Nephron progenitor cell (in vitro differentiated cells): ENCODE data around the gene RPTOR.

Experiments
- DNase-seq: peaks from one replicate; pipeline ENCODE4 v3.0.0; 2021
- H3K27ac Mint-ChIP-seq: 2 replicates; pipeline ENCODE4 v1.8.0; 2021; ENCODE audit warnings: mild to moderate bottlenecking, moderate library complexity, mixed read lengths
- H3K27me3 Mint-ChIP-seq: 2 replicates; pipeline ENCODE4 v1.8.0; 2021; ENCODE audit warnings: mild to moderate bottlenecking, low read depth, mixed read lengths; ENCODE audit not compliant: poor library complexity
- H3K36me3 Mint-ChIP-seq: 2 replicates; pipeline ENCODE4 v1.8.0; 2021; ENCODE audit warnings: low read depth, mixed read lengths
- H3K4me1 Mint-ChIP-seq: 2 replicates; pipeline ENCODE4 v1.8.0; 2021; ENCODE audit warnings: mixed read lengths
- H3K4me3 Mint-ChIP-seq: 2 replicates; pipeline ENCODE4 v1.8.0; 2021; ENCODE audit warnings: mild to moderate bottlenecking, moderate library complexity, mixed read lengths
- H3K9me3 Mint-ChIP-seq: 2 replicates; pipeline ENCODE4 v1.8.0; 2021; ENCODE audit warnings: mild to moderate bottlenecking, moderate library complexity, mixed read lengths
- TF ChIP-seq, protein P1 (sequence below): fragments of 200-600 bp; sonication (generic); IDR thresholded peaks from 2 replicates; pipeline ENCODE4 v1.5.0; 2021; ENCODE audit warnings: antibody characterized with exemption

Gene RPTOR

DNA sequence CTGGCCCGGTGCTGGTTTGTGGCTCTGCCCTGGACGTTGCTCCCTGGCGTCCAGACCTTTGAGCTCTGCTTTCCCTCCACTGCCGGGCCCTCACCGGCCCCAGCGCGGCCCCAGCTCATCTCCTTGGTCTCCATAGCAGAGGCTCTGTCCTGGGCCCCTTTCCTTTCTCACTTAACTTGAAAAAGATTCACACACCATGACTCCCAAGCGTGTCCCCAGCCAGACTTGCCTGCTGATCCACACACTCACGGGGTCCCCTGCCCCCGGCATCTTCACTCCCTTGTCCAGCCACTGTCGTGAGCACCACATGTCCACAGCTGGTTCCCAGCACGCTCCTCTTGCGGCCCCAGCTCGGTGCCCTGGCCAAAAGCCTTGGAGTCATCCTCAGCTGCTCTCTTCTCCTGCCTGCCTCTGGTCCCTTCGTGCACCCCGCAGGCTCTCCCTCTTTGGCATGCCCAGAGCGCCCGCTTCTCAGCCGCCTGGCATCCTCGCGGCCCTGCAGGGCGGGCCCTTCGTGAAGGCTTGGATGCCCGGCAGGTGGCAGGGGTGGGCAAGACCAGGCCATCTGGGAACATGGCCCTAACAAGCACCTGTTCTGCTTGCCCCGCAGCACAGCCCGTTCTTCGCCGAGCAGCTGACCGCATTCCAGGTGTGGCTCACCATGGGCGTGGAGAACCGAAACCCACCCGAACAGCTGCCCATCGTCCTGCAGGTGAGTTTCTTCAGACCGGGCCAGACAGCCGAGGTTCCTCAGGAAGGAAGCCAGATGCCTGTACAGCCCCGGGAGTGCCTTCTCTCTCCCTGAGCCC lies 301.4 kb downstream of the RPTOR start:
- H3K27ac Mint-ChIP-seq, result peak overlapping the region; percentile 23
- H3K9me3 Mint-ChIP-seq, result no peaks in the 10 kb centered on the region
- peaks cover 39% of the 10 kb centered on the region for H3K4me1 Mint-ChIP-seq
- peaks cover 6% of the 10 kb centered on the region for H3K27me3 Mint-ChIP-seq
- no peak for DNase-seq
- TF ChIP-seq, protein P1, sequence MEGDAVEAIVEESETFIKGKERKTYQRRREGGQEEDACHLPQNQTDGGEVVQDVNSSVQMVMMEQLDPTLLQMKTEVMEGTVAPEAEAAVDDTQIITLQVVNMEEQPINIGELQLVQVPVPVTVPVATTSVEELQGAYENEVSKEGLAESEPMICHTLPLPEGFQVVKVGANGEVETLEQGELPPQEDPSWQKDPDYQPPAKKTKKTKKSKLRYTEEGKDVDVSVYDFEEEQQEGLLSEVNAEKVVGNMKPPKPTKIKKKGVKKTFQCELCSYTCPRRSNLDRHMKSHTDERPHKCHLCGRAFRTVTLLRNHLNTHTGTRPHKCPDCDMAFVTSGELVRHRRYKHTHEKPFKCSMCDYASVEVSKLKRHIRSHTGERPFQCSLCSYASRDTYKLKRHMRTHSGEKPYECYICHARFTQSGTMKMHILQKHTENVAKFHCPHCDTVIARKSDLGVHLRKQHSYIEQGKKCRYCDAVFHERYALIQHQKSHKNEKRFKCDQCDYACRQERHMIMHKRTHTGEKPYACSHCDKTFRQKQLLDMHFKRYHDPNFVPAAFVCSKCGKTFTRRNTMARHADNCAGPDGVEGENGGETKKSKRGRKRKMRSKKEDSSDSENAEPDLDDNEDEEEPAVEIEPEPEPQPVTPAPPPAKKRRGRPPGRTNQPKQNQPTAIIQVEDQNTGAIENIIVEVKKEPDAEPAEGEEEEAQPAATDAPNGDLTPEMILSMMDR, result no peak
- peaks cover 40% of the 10 kb centered on the region for H3K36me3 Mint-ChIP-seq
- H3K4me3 Mint-ChIP-seq, result peak overlapping the region; percentile 54

DNA sequence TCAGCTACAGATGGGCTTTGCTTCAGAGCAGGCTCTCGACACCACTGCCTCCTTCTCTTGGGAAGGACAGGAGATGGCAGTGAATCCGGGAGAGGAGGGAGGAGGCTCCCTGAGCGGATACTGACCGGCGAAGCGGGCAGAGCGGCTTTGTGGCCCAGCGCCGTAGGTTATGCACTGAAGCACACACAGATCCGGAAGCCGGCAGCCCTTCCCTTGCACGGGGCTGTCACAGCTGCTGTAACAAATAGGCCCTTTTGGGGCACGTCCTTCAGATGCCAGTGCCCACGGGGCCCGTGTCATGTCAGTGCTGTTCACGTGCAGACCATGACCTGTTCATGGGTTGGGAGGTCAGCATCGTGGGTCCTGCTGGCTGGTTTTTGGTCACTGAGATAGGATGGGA lies 302.3 kb downstream of the RPTOR start:
- Mint-ChIP-seq H3K4me1 (peaks cover 45% of the 10 kb centered on the region), H3K36me3 (peaks cover 40% of the 10 kb centered on the region), H3K4me3 (no peak overlapping the region), H3K27ac (peak overlapping the region; percentile 53), H3K9me3 (no peaks in the 10 kb centered on the region), H3K27me3 (peaks cover 6% of the 10 kb centered on the region)
- TF ChIP-seq, protein P1, result no peak
- DNase-seq, result no peak

DNA sequence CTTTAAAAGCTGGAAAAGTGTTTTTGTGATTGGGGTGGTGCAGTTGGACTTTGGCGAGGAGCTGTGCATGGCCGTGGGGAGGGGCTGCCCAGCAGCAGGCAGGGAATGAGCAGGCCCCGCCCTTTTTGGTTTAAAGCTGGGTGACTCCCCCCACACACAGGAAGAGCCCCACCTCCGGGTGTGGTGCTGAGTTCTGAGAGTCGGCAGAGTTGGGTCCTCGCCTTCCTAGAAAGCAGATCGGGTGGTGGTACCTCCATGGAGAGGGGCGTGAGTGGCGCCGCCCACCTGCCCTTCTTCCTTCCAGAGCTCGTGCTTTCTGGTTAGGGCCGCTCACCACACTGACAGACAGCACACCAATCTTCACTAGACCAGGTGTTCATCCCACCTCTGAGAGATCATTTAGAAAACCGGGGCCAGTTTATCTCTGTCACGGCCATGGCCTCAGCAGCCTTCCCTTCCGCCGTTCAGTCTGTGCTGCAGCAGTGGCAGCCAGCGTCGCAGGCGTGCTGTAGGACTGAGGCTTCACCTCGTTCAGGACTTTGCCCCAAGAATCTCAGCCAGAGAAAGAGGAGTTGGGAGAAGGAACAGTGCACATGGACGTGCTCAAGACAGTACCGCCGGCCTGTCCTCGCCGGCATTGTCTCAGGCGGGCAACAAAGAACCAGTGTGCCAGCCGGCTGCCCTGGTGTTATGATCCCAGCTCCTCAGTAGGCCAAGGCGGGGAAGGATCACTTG lies 303.0 kb downstream of the RPTOR start:
- DNase-seq, result no peak
- Mint-ChIP-seq H3K27me3 (peaks cover 5% of the 10 kb centered on the region), H3K4me1 (peaks cover 48% of the 10 kb centered on the region), H3K36me3 (peaks cover 40% of the 10 kb centered on the region), H3K27ac (no peak overlapping the region), H3K4me3 (no peak overlapping the region), H3K9me3 (no peaks in the 10 kb centered on the region)
- TF ChIP-seq, protein P1, result no peak

DNA sequence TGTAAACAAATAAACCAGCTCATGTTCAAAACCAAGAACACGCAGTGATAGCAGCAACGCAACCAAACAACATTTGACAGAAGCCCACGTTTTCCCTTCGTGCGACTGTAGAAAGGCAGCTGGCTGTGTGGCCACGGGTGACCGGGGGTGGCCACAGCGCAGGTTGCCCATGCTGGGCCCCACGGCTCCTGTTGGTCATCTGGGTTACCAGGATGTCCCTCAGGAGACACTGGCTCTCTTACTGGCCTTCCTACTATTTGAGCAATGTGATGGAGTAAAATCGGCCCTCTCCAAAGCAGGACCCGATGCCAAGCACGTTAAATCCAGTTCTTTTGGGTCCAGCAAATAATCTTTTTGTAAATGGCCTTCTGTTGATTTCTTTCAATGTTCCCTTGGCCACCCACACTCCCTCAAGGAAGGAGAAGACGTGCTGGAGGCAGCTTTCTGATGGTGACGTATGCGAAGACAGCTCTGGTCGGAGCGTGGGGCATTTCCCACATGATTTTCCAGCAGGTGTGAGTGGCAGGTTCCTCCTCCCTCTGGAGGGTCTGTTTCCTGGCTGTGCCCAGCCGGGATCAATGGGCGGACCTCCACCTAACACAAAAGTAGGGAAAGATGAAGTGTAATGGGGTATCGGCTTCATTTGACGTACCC lies 303.9 kb downstream of the RPTOR start:
- Mint-ChIP-seq H3K9me3 (no peaks in the 10 kb centered on the region), H3K4me3 (no peak overlapping the region), H3K27me3 (peaks cover 3% of the 10 kb centered on the region), H3K4me1 (peaks cover 53% of the 10 kb centered on the region), H3K27ac (no peak overlapping the region), H3K36me3 (peaks cover 40% of the 10 kb centered on the region)
- TF ChIP-seq, protein P1, result no peak
- no peak for DNase-seq

DNA sequence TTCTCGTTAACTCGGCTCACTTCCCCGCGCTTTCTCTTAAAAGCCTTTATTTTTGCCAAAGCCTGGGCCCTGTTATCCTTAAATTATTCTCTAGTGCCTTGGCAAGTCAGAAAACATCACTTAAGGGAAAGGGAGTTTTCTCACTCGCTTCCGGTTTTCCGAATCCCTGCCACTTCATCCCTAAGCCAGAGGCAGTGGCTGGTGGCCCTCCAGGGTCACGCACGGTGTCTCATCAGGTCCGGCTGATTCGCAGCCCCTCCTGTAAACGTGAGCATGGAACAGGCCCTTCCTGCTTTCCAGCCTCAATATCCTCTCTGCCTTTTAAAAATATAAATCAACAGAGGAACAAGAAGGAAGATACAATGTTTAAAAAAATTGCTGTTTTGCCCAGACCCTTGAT lies 304.5 kb downstream of the RPTOR start:
- Mint-ChIP-seq H3K36me3 (peaks cover 40% of the 10 kb centered on the region), H3K9me3 (no peaks in the 10 kb centered on the region), H3K4me3 (no peak overlapping the region), H3K27me3 (no peaks in the 10 kb centered on the region), H3K4me1 (peaks cover 53% of the 10 kb centered on the region), H3K27ac (no peak overlapping the region)
- DNase-seq, result no peak
- TF ChIP-seq, protein P1, result no peak
